ENCODE measurements around the gene CPED1.

The CPED1 gene

GRCh38 chr7:121269798-121270197 lies 281.3 kb downstream of the CPED1 start:
- H3K36me3 ChIP-seq (ENCODE audit: insufficient read depth, low read length) = peaks cover 5% of the 10 kb centered on the region; the same call in 1 of the 2 replicates
- no peaks in the 10 kb centered on the region for H3K9me3 ChIP-seq (ENCODE audit: low read length)
- H3K4me3 ChIP-seq (ENCODE audit: low read depth, low read length, poor library complexity, severe bottlenecking) = no peak overlapping the region
- H3K9ac ChIP-seq (ENCODE audit: low read length) = no peak overlapping the region
- no peaks in the 10 kb centered on the region for H3K79me2 ChIP-seq (ENCODE audit: insufficient read depth, low read length)
- H3K27me3 ChIP-seq (ENCODE audit: insufficient read depth, low read length) = no peaks in the 10 kb centered on the region
- TF ChIP-seq EZH2 (IDR thresholded peaks at IDR 0.05; ENCODE audit: borderline replicate concordance, low read length) (no peak), CTCF (IDR thresholded peaks at IDR 0.05; ENCODE audit: low read length) (no peak)
- no peak overlapping the region for H3K27ac ChIP-seq (ENCODE audit: low read depth, low read length, poor library complexity, severe bottlenecking)
- H3K4me1 ChIP-seq (ENCODE audit: insufficient read depth, low read length, severe bottlenecking) = peaks cover 20% of the 10 kb centered on the region
- H3K4me2 ChIP-seq (ENCODE audit: low read length) = no peak overlapping the region
- H3F3A ChIP-seq (ENCODE audit: insufficient read depth, low read length) = no peaks in the 10 kb centered on the region
- no peaks in the 10 kb centered on the region for H3K9me2 ChIP-seq (ENCODE audit: low read depth, low read length)
- H2AFZ ChIP-seq (ENCODE audit: low read length) = no peak overlapping the region
- H4K20me1 ChIP-seq (ENCODE audit: insufficient read depth, low read length) = no peaks in the 10 kb centered on the region

GRCh38 chr7:121271098-121271497 lies 282.6 kb downstream of the CPED1 start:
- Histone ChIP-seq H3K36me3 (ENCODE audit: insufficient read depth, low read length) (peaks cover 5% of the 10 kb centered on the region; the same call in 1 of the 2 replicates), H4K20me1 (ENCODE audit: insufficient read depth, low read length) (no peaks in the 10 kb centered on the region), H3K79me2 (ENCODE audit: insufficient read depth, low read length) (no peaks in the 10 kb centered on the region), H3K27me3 (ENCODE audit: insufficient read depth, low read length) (no peaks in the 10 kb centered on the region), H3K4me2 (ENCODE audit: low read length) (no peak overlapping the region), H3F3A (ENCODE audit: insufficient read depth, low read length) (no peaks in the 10 kb centered on the region), H3K9me2 (ENCODE audit: low read depth, low read length) (no peaks in the 10 kb centered on the region), H3K9ac (ENCODE audit: low read length) (no peak overlapping the region), H3K4me3 (ENCODE audit: low read depth, low read length, poor library complexity, severe bottlenecking) (no peak overlapping the region), H3K4me1 (ENCODE audit: insufficient read depth, low read length, severe bottlenecking) (peaks cover 20% of the 10 kb centered on the region), H2AFZ (ENCODE audit: low read length) (no peak overlapping the region), H3K9me3 (ENCODE audit: low read length) (no peaks in the 10 kb centered on the region), H3K27ac (ENCODE audit: low read depth, low read length, poor library complexity, severe bottlenecking) (no peak overlapping the region)
- TF ChIP-seq CTCF (IDR thresholded peaks at IDR 0.05; ENCODE audit: low read length) = no peak
- no peak for TF ChIP-seq EZH2 (IDR thresholded peaks at IDR 0.05; ENCODE audit: borderline replicate concordance, low read length)

- TF ChIP-seq EZH2 (IDR thresholded peaks at IDR 0.05; ENCODE audit: borderline replicate concordance, low read length) = no peak
- TF ChIP-seq CTCF (IDR thresholded peaks at IDR 0.05; ENCODE audit: low read length) = no peak
- Histone ChIP-seq H2AFZ (ENCODE audit: low read length) (no peak overlapping the region), H3K4me1 (ENCODE audit: insufficient read depth, low read length, severe bottlenecking) (peaks cover 20% of the 10 kb centered on the region), H3K4me3 (ENCODE audit: low read depth, low read length, poor library complexity, severe bottlenecking) (no peak overlapping the region), H3K27me3 (ENCODE audit: insufficient read depth, low read length) (no peaks in the 10 kb centered on the region), H3K36me3 (ENCODE audit: insufficient read depth, low read length) (peaks cover 9% of the 10 kb centered on the region; the same call in 1 of the 2 replicates), H3K4me2 (ENCODE audit: low read length) (no peak overlapping the region), H3K27ac (ENCODE audit: low read depth, low read length, poor library complexity, severe bottlenecking) (no peak overlapping the region), H3K79me2 (ENCODE audit: insufficient read depth, low read length) (no peaks in the 10 kb centered on the region), H3K9me3 (ENCODE audit: low read length) (no peaks in the 10 kb centered on the region), H3K9me2 (ENCODE audit: low read depth, low read length) (no peaks in the 10 kb centered on the region), H3K9ac (ENCODE audit: low read length) (no peak overlapping the region), H4K20me1 (ENCODE audit: insufficient read depth, low read length) (no peaks in the 10 kb centered on the region), H3F3A (ENCODE audit: insufficient read depth, low read length) (no peaks in the 10 kb centered on the region)
Observed at GRCh38 chr7:121271916-121272315, 283.4 kb downstream of the CPED1 start.

Measured in OCI-LY1 (cell line).